ENCODE results near the gene TMBIM6. TPM values are rescaled to one million over a fixed set of nuclear protein-coding genes. Genes with fewer than 3 reads are reported as not detected.
"Not testable (repeated sequence)": the region's sequence is repeated elsewhere in the genome, so short reads cannot be mapped to it uniquely, and the experiment has no call there.

Gene TMBIM6
- polyA plus RNA-seq, 5 donors = 430 to 538 (median 511) TPM

- DNase-seq = not testable (repeated sequence)
Measured at GRCh38 chr12:49713952-49714351, 27.4 kb upstream of the TMBIM6 start.

GRCh38 chr12:49716553-49716952 lies 24.8 kb upstream of the TMBIM6 start:
- no peak for DNase-seq

GRCh38 chr12:49717800-49718199 lies 23.6 kb upstream of the TMBIM6 start:
- not testable (repeated sequence) for DNase-seq

- DNase-seq = no peak
Measured at GRCh38 chr12:49720214-49720613, 21.1 kb upstream of the TMBIM6 start.

GRCh38 chr12:49721355-49721754 lies 20.0 kb upstream of the TMBIM6 start:
- not testable (repeated sequence) for DNase-seq

- DNase-seq = no peak
Measured at GRCh38 chr12:49728446-49728845, 12.9 kb upstream of the TMBIM6 start.

- no peak for DNase-seq
Measured at GRCh38 chr12:49730050-49730449, 11.3 kb upstream of the TMBIM6 start.

- no peak for DNase-seq
Measured at GRCh38 chr12:49730568-49731101, 10.7 kb upstream of the TMBIM6 start.

GRCh38 chr12:49733219-49734017 lies 7.9 kb upstream of the TMBIM6 start:
- DNase-seq = no peak

GRCh38 chr12:49734900-49735299 lies 6.5 kb upstream of the TMBIM6 start:
- DNase-seq = not testable (repeated sequence)

GRCh38 chr12:49738721-49739120 lies 2.6 kb upstream of the TMBIM6 start:
- DNase-seq = not testable (repeated sequence)

- not testable (repeated sequence) for DNase-seq
Measured at GRCh38 chr12:49740277-49740676, 1.1 kb upstream of the TMBIM6 start.

- DNase-seq = peak; percentile 49 to 56
Measured at GRCh38 chr12:49741882-49742620, 694 bp downstream of the TMBIM6 start.

- no peak for DNase-seq
Measured at GRCh38 chr12:49744363-49744885, 3.1 kb downstream of the TMBIM6 start.

- no peak for DNase-seq
Measured at GRCh38 chr12:49748306-49748705, 6.9 kb downstream of the TMBIM6 start.

- no peak for DNase-seq
Measured at GRCh38 chr12:49748800-49749199, 7.4 kb downstream of the TMBIM6 start.

- DNase-seq = no peak
Measured at GRCh38 chr12:49750027-49750995, 9.0 kb downstream of the TMBIM6 start.

- no peak for DNase-seq
Measured at GRCh38 chr12:49750996-49751393, 9.6 kb downstream of the TMBIM6 start.

- DNase-seq = no peak
Measured at GRCh38 chr12:49761677-49762467, 20.5 kb downstream of the TMBIM6 start.

- DNase-seq = no peak
Measured at GRCh38 chr12:49762468-49762847, 21.1 kb downstream of the TMBIM6 start.

All from right lung (tissue), 5 donors.